ENCODE measurements around the gene FNIP1.
"Not testable (repeated sequence)": the region's sequence is repeated elsewhere in the genome, so short reads cannot be mapped to it uniquely, and the experiment has no call there.

Gene FNIP1

DNA sequence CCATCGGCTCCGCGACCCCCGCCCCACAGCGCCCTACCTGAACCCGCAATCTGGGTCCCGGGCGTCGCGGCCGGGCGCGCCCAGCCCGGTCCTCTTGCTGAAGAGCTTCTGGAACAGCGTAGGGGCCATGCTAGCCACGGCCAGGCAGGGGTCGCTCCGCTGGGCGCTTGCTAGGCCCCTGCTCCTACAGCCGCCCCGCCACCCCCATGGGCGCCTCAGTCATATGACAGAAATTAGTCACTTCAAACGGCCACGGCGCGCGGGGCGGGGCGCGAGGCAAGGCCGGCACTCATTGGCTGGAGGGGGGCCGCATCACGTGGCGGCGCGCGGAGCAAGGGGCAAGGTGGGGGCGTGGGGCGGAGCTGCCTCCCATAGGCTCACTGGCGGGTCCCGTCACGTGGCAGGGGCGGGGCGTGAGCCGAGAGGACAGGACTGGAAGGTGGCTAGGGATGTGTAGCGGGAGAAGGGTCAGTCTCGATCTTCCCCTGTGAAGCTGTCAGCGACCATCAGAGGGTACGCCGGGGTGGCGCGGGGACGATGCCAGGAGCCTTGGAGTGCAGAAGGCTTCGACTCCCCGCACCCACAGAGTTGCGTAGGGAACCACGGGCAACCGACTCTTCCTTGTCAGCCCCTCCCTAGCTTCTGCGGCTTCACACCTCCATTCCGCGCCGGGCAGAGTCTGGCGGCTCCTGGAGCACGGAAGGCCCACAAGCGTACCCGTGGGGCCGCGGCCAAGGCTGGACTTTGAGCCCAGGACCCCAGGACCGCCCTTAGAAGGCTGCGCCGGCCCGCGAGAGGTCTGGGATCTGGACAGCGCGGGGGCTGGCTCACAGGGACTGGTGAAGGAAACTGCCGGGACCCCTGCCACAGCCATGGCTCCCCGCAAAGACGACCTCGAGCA is at the start of gene FNIP1:
Gene FNIP1, minus strand, starts transcription at position 225 of the 901 bp plus-strand sequence. Its CDS starts 96 bp downstream, at position 129.
- DNase-seq = peak; percentile 99

DNA sequence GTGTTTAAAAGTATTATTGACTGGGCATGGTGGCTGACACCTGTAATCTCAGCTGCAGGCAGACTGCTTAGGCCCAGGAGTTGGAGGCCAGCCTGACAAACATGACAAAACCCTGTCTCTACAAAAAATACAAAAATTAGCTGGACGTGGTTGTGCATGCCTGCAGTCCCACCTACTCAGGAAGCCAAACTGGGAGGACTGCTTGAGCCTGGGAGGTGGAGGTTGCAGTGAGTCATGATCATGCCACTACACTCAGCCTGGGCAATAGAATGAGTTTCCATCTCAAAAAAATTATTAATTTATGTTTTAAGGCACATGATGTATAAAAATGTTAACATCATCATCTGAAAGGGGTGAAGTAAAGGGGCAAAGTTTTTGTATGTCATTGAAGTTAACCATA is 49.7 kb upstream of the FNIP1 start:
- DNase-seq = no peak

- no peak for DNase-seq
Observed at GRCh38 chr5:131845828-131846227, 49.0 kb upstream of the FNIP1 start.

- DNase-seq = not testable (repeated sequence)
Observed at GRCh38 chr5:131842971-131843370, 46.2 kb upstream of the FNIP1 start.

DNA sequence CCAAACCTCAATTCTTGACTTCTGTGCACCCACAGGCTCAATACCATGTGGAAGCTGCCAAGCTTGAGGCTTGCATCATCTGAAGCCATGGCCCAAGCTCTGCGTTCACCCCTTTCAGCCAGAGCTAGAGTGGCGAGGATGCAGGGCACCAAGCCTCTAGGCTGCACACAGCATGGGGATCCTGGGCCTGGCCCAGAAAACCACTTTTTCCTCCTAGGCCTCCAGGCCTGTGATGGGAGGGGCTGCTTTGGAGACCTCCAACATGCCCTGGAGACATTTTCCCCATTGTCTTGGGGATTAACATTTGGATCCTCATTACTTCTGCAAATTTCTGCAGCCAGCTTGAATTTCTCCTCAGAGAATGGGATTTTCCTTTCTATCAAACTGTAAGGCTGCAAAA is 35.9 kb upstream of the FNIP1 start:
- DNase-seq = not testable (repeated sequence)

DNA sequence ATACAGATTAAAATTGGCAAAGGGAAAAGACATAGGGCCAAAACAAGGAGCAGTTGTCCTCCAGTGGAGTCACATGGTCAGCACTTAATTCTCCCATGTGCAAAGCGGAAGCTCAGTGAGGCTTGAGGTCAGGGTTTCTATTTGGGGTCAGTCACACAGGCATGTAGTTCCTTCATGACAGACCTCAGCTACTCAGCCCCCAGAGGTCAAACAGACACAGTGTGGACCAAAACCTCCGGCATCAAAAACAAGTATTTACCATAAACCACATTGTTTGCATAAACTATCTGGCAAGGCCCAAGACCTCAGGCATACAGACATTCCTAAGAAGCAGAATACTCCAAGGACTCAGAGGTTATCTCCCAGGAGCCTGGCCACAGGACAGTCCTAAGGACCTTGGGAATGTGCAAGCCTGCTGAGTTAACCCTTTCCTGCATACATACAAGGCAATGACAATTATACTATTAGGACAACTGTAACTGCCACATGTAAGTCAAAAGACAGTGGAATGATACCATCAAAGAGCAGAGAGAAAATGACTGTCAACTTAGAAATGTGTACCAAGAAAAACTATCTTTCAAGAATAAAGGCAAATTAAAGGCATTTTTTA is 28.7 kb upstream of the FNIP1 start:
- no peak for DNase-seq

GRCh38 chr5:131824631-131825030 is 27.8 kb upstream of the FNIP1 start:
- no peak for DNase-seq

DNA sequence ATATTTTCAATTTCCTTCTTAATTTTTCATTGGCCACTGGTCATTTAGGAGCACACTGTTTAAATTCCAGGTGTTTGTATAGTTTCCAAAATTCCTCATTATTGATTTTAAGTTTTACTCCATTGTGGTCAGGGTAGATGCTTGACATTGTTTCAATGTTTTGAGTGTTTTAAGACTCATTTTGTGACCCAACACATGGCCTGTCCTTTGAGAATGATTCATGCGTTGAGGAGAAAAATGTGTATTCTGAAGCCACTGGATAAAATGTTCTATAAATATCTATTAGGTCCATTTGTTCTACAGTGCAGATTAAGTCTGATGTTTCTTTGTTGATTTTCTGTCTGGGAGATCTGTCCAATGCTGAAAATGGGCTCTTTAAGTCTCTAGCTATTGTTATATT is 24.4 kb upstream of the FNIP1 start:
- DNase-seq = no peak

DNA sequence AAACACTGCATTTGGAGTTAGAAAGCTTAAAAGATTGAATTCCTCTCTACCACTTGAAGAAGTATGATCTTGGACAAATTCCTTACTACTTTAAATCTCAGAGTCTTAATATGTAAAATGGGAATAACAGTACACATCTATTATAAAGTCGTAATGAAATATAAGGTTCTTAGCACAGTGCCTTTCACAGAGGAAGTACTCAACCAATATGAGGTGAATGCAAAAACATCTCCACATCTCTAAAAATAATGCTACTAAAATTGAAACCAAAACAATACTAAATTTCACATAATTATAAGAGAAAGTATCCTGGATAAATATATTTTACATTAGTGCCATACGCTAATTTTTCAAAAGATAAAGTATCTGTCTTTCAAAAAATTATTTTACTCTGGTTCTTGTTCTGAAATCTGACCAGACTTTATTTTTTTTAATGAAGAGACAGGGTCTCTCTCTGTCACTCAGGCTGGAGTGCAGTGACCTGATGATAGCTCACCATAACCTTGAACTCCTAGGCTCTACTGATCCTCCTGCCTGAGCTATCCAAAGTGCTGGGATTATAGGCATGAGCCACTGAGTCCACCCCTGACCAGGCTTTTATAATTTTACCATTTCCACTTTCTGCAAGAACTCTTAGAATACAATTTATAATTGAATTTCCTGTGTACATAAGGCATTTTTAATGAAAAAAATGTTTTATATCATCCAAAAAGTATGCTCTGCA is 21.3 kb upstream of the FNIP1 start:
- no peak for DNase-seq

GRCh38 chr5:131814990-131815389 is 18.2 kb upstream of the FNIP1 start:
- no peak for DNase-seq

- DNase-seq = no peak
Observed at GRCh38 chr5:131812371-131813160, 15.7 kb upstream of the FNIP1 start.

DNA sequence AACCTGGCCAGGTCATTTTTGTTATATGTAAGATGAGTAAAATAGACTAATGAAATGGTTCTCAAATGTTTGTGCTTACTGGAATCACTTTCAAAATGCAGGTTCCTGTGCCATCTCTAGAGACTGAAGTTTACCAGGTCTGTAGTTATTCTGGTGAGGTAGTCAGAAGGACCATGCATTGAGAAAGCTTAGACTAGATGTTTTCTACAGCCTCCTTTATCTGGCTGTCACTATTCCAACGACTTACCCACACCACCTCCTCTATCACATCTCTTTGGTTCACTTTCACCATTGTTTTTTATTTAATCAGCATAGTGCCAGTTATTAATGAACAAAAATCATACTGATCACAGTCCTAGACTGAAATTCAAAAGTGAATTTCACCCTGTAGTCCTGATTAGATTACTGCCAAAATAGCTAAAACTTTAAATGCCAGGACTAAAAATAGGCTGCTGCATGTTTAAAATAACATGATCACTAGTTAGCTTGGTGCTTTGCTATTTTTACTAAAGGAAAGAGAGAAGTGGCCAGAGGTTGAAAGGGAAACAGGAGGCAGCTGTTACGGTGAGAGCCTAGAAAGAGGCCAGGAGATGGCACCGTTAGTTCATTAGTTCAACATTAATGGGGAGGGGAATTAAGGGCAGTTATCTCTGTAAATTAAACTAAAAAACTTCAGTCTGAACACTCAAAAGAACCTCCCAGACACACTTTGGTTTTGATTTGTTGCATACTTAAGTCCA is 13.9 kb upstream of the FNIP1 start:
- DNase-seq = peak; percentile 14

DNA sequence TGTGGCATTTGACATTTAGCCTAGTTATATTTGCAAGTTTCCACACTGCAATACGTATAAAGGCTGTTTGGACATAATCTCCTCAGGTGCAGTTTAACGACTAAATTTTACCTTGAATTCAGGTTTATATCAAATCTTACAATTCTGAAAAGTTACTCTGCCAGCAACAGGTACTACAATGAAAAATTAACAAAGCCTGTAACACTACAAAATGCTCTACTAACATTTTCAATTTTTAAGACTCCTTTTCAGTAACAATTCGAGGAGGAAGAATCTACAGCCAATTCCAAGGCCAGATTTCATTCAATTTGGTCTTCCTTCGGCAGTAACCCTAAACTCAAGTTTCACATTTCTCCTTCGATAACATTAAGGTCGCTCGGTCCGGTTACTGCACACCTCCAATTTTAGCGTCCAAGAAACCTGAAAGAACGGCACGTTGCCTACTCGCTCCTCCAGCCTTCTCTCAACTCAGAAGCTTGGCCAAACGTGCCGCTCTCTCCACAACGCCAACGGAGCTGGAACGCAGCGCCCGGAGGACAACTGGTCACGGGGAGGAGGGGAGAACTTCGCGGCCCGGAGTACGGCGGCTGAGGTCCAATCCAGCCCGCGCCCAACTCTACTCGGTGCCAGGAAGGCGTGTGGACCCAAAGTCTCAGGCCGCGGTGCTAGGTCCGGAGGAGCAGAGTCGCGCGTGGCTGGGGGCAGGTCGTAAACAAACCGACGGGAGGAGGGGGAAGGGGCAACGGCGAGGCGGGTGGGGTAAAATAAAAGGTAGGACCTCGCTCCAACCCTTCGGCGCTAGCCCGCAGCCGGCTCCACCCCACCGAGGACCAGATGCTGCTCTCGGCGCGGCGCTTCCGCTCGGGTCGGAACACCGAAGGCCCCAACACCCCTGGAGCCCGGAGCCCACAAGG is 681 bp downstream of the FNIP1 start:
- peak; percentile 52 for DNase-seq

DNA sequence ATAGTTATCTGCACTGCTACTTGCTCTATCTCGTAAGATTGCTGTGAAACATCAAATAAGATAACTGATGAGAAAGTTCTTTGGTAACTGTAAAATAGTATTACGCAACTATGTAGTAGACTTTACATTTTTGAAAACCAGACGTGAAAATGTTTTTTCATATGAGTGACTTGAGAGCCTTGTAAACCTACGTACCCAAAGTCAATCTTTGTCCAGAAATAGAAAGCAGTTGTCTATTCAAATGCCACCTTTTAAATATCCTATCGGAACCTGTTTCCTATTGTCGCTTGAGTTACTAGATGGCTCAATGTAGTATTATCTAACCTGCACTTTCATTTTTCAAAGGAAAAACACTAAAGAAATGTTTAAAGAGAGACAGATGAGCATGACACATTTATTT is 1.6 kb downstream of the FNIP1 start:
- DNase-seq = no peak

DNA sequence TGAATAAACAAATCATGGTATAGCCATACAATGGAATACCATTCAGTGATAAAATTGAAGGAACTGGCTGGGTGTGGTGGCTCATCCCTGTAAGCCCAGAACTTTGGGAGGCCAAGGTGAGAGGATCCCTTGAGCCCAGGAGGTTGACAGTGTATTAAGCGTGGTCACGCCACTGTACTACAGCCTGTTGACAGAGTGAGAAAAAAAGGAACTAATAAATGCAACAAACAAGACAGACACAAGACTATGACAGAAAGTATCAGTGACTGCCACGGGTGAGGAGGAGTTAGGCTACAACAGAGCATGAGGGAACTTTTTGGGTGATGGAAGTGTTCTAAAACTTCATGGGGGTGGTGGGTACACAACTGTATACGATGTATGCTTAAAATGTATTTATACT is 2.2 kb downstream of the FNIP1 start:
- no peak for DNase-seq

GRCh38 chr5:131792896-131793295 is 3.9 kb downstream of the FNIP1 start:
- no peak for DNase-seq

GRCh38 chr5:131791866-131792265 is 5.0 kb downstream of the FNIP1 start:
- no peak for DNase-seq

- no peak for DNase-seq
Observed at GRCh38 chr5:131790550-131790949, 6.3 kb downstream of the FNIP1 start.

GRCh38 chr5:131789765-131790164 is 7.1 kb downstream of the FNIP1 start:
- DNase-seq = no peak

DNA sequence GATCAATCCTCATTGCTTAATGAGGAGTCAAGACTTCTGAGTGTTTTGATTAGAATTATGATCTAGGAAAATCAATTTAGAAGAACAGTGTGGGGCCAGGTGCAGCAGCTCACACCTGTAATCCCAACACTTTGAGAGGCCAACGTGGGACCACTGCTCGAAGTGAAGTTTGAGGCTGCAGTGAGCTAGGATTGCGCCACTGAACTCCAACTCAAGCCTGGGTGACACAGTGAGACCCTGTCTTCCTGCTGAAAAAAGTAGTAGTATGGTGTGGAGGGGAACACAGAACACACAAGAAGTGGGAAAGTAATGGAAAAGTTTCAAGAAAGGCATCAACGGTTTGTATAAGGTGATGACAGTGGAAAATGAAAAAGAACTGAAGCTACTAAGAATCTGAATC is 9.1 kb downstream of the FNIP1 start:
- no peak for DNase-seq
